NOMO-1 treated with dmso at 0.1 percent for 144 hours (cell line): ENCODE results near the gene GOLGA8N.
"Not testable (repeated sequence)": the region's sequence is repeated elsewhere in the genome, so short reads cannot be mapped to it uniquely, and the experiment has no call there.

ENCODE experiments used
- DNase-seq: peaks from one replicate; lab custom pipeline; 2025; ENCODE audit not compliant: unreplicated experiment; lab: John Stamatoyannopoulos, UW

GOLGA8N gene

GRCh38 chr15:32593151-32593550 lies at the start of gene GOLGA8N:
Gene GOLGA8N (plus strand): TSS chr15:32593456.
- not testable (repeated sequence) for DNase-seq

DNA sequence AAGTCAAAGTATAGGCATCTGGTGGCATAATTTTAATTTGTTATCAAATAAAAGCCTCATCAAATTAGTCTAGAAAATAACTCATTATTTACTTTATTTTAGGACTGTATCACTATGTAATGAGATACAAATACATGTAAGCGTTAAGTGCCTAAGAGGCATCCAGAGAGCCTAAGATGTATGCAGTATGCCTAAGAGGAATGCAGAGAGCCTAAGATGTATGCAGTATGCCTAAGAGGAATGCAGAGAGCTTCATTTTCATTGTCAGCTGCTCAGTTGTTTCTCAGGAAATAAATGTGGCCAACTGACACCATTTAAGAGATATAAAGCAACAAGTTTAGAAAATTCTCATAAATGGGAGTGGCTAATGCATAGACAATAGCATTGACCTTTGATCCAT lies 49.8 kb upstream of the GOLGA8N start:
- DNase-seq = not testable (repeated sequence)

DNA sequence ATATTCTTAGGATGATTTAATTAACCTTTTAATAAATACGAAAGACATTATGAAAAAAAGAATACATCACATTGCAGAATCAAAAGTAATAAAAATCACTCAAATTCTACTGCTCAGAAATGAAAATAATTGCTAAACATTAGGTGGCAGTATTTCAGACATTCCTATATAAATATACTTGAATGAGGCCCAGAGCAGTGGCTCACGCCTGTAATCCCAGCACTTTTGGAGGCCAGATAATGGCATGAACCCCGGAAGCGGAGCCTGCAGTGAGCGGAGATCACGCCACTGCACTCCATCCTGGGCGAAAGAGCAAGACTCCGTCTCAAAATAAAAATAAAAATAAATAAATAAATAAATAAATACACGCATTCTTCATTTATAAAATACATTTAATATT lies 48.1 kb upstream of the GOLGA8N start:
- DNase-seq = not testable (repeated sequence)

- not testable (repeated sequence) for DNase-seq
These were observed 38.7 kb upstream of the GOLGA8N start for GRCh38 chr15:32554587-32554986.

DNA sequence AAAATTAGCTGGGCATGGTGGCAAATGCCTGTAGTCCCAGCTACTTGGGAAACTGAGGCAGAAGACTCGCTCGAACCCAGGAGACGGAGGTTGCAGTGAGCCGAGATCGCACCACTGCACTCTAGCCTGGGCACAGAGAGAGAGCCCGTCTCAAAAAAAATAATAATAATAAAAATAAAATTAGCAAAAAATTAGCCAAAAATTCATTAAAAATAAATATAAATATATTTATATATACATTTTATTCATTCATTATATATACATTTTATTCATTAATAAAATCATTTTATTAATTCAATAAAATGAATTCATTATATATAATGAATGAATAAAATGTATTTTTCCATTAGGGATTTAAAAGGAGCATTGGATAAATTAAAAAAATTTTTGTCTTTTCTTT lies 31.1 kb upstream of the GOLGA8N start:
- not testable (repeated sequence) for DNase-seq

DNA sequence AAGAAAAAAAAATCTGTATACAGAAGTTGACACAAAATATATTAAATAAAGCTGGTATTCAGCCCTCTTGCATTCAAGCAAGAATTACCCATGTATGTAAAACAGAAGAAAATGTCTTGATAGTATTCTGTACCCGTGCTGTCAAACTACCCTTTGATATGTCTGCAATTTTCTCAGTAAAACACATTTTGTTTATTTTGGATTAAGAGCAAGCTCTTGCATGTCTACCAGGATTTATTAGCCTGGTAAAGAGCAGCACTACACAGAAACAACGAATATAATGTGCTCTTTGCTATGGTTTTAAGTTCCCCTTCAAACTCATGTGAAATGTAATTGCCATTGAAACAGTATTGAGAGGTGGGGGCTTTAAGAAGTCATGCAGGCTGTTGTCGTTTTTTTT lies 24.3 kb upstream of the GOLGA8N start:
- DNase-seq = not testable (repeated sequence)

- not testable (repeated sequence) for DNase-seq
These were observed 14.8 kb upstream of the GOLGA8N start for GRCh38 chr15:32578482-32578881.

GRCh38 chr15:32585844-32586243 lies 7.4 kb upstream of the GOLGA8N start:
- DNase-seq = not testable (repeated sequence)

DNA sequence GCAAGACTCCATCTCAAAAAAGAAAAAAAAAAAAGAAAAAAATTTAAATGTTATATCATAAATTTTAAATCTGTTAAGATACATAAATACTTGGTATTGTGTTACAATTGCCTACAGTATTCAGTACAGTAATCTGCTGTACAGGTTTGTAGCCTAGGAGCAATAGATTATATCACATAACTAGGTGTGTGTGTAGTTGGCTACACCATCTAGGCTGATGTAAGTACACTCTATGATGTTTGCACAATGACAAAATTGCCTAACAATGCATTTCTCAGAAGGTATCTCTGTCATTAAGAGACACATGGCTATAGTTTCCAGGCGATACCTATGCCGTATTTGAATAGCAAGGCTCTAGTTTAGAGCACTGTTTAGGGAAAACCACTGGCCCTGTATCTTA lies 16.3 kb downstream of the GOLGA8N start:
- not testable (repeated sequence) for DNase-seq

- not testable (repeated sequence) for DNase-seq
These were observed 17.5 kb downstream of the GOLGA8N start for GRCh38 chr15:32610719-32611118.

- DNase-seq = not testable (repeated sequence)
These were observed 21.4 kb downstream of the GOLGA8N start for GRCh38 chr15:32614712-32615050.

- not testable (repeated sequence) for DNase-seq
These were observed 22.0 kb downstream of the GOLGA8N start, which contains the start of gene ARHGAP11A for GRCh38 chr15:32615051-32615870. Gene ARHGAP11A (plus strand): TSS chr15:32615504. CDS start chr15:32616212, 708 bp downstream.

DNA sequence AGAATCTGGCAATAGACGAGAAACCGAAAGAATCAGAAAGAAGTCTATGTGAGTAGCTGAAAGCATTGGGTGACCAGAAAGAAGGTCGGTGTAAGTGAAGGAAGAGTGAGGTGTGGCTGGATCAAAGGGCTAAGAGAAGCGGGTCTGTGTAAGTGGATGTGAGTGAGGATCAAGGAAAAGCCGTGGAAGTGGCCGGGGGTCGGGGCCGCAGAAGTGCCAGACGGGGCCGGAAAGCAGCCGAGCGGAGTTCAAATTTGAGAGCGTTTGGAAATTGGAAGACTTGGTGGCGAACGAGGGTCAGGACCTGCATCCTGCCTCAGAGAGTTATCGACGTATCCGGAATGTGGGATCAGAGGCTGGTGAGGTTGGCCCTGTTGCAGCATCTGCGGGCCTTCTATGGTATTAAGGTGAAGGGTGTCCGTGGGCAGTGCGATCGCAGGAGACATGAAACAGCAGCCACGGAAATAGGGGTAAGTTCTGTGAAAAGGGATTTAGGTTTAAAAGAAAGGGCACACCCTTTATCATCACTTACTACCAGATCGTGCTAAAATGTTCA lies 22.7 kb downstream of the GOLGA8N start:
- not testable (repeated sequence) for DNase-seq

DNA sequence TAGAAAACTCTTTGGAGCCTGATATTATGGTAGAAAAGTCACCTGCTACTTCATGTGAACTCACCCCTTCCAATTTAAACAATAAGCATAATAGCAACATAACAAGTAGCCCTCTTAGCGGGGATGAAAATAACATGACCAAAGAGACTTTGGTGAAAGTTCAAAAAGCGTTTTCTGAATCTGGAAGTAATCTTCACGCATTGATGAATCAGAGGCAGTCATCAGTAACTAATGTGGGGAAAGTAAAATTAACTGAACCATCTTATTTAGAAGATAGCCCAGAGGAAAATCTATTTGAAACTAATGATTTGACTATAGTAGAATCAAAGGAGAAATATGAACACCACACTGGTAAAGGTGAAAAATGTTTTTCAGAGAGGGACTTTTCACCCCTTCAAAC lies 43.2 kb downstream of the GOLGA8N start:
- DNase-seq = no peak

GRCh38 chr15:32636908-32637567 lies 43.8 kb downstream of the GOLGA8N start:
- no peak for DNase-seq

DNA sequence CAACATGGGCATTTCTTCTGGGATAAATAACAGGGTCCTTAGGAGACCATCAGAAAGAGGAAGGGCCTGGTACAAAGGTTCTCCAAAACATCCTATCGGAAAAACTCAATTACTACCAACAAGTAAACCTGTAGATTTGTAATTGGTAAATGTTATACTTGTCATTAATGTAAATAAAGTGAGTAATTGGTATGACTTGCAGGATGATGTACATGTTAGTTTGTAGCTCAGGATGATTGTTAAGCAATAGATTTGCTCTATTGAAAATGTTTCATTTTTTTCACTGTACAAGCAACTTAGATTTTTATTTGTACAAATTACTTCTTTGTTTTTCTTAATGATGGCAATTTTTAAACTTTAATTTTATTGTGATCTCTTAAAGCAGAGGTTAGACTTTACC lies 44.4 kb downstream of the GOLGA8N start:
- no peak for DNase-seq

- DNase-seq = no peak
These were observed 48.3 kb downstream of the GOLGA8N start, which contains the start of gene SCG5 for GRCh38 chr15:32641517-32642059. Gene SCG5 (plus strand): TSS chr15:32641710. CDS start chr15:32643593, 1,883 bp downstream.

DNA sequence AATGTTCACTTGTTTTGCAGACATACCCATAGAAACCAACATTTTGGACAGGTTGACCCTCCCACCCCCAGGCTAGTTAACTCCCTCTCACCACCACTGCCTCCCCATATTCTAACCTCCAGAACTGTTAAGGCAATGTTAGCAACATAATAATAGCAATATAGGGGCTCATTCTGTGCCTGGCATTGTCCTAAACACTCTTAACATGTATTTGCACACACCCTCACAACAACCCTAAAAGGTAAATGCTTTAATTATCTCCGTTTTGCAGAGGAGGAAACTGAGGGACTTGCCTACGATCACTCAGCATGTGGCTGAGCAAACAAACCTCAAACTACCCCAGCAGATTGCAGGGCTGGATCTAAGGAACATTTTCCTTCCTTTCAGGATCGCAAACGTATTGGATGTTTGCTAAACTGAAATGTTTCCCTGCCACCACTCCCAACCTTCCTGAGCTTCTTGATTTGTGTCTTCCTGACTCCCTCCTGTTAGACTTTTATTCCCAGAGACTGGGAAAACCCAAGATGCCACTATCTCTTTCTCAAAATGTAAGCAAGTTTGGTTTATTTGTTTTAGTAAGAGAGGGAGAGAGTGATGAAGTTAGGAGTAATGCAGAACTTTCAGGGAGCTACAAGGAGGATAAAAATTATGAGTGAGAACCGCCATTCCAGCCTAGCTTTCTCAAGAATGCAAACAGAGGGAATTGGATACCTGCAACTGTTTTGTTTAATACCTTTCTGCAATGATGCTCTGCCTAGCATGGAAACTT lies 49.6 kb downstream of the GOLGA8N start:
- DNase-seq = no peak

DNA sequence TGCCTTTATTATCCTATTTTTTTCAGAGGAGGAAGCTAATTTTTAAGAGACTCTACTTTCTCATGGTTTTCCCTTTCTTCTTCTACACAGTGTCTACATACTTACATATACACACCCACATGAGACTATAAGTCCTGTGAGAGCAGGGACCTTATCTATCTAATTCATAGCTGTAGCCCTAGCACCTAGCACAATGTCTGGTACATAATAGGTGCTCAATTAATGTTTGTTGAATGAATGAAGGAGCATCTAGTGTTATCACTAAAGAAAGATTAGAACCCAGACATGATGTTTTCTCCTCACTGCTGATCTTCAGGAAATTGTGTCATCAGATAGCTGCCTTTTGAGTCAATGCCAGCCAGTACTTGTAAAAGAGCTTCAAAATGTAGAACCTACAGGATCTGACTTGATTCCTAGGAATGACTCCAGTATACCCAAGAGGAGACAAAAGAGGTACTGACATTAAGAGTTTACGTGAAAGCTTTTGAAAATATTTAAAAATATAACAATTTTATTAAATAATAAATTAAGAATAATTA lies 50.7 kb downstream of the GOLGA8N start:
- no peak for DNase-seq

DNA sequence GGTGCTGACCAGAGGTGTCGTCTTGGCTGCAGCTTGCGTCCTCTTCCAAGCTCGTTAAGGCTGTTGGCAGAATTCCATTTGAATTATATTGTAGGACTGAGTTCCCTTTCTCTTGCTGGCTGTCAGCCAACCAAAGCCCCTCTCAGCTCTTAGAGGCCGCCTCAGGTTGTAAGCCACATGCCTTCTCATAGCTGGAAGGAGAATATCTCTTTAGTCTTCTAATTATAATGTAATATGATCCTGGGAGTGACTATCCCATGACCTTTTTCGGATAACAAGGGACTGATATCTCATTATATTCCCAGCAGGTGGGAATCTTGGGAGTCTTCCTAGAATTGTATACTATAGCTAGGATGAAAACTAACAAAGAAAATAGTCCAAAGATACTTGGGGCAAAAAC lies 53.0 kb downstream of the GOLGA8N start:
- no peak for DNase-seq

DNA sequence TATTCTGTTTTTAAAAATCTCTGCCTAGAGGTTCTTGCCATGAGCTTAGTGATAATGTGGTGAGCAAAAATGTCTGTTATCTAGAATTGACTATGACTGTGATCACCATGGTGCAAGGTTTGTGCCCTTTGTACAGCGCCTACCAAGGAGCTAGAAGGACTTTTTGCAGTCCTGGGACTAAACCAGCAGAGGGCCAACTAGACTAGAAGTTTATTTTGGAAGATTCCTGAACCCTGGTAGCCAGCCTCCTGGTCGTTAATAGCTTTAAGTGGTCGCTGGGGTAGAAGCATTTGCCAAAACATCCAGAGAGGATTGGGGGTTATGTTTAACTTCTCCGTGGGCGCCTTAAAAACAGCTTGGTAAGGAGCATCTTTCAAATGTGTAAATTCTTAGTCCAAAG lies 56.1 kb downstream of the GOLGA8N start:
- DNase-seq = no peak
